Omental fat pad (tissue), 4 donors: Measurements from ENCODE around the gene CMPK1. TPM values are rescaled to one million over a fixed set of nuclear protein-coding genes. Genes with fewer than 3 reads are reported as not detected.
"Not testable (repeated sequence)": the region's sequence is repeated elsewhere in the genome, so short reads cannot be mapped to it uniquely, and the experiment has no call there.

ENCODE experiments used
- ATAC-seq: fragments of 150-250 bp; one replicate; pipeline ENCODE4 v1.9.1; 2016; ENCODE audit warnings: mild to moderate bottlenecking, moderate library complexity; ENCODE audit not compliant: low FRiP score
- DNase-seq: peaks from one replicate; pipeline ENCODE4 v3.0.0-alpha.2; 2019; ENCODE audit warnings: low spot score
- total RNA-seq, 4 donors: library from RNA; depleted of rRNA; stranded (reverse); fragments of >200 nt; gene quantifications; one replicate each; pipeline ENCODE4 v1.1.0, GENCODE V29; 2016
- TF ChIP-seq, protein P1 (sequence below), 3 donors: fragments of 450-650 bp; IDR thresholded peaks; one replicate each; pipeline ENCODE4 v1.5.1; 2016 to 2017; ENCODE audit warnings: antibody characterized with exemption in 3 of 3, mild to moderate bottlenecking in 3 of 3, moderate library complexity in 2 of 3

Gene CMPK1
- total RNA-seq, 4 donors from 2014 or later: 96.9 to 120 (median 112) TPM

DNA sequence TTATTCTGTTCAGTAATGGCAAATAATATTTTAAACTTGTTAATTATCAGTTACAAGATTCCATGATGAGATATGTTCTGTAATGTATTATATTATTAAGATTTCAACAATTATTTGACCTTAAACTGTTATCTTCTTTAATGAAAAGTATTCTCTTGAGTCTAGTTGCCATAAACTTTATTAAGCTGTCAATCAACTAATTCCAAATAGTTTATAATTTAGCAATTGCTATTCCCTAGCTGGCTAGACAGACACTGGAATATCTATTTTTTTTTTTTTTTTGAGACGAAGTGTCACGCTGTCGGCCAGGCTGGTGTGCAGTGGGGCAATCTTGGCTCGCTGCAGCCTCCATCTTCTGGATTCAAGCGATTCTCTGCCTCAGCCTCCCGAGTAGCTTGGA lies 3.8 kb downstream of the CMPK1 start:
- TF ChIP-seq, protein P1, sequence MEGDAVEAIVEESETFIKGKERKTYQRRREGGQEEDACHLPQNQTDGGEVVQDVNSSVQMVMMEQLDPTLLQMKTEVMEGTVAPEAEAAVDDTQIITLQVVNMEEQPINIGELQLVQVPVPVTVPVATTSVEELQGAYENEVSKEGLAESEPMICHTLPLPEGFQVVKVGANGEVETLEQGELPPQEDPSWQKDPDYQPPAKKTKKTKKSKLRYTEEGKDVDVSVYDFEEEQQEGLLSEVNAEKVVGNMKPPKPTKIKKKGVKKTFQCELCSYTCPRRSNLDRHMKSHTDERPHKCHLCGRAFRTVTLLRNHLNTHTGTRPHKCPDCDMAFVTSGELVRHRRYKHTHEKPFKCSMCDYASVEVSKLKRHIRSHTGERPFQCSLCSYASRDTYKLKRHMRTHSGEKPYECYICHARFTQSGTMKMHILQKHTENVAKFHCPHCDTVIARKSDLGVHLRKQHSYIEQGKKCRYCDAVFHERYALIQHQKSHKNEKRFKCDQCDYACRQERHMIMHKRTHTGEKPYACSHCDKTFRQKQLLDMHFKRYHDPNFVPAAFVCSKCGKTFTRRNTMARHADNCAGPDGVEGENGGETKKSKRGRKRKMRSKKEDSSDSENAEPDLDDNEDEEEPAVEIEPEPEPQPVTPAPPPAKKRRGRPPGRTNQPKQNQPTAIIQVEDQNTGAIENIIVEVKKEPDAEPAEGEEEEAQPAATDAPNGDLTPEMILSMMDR (IDR thresholded peaks at IDR 0.05): no peak
- ATAC-seq: no peak
- no peak for DNase-seq

DNA sequence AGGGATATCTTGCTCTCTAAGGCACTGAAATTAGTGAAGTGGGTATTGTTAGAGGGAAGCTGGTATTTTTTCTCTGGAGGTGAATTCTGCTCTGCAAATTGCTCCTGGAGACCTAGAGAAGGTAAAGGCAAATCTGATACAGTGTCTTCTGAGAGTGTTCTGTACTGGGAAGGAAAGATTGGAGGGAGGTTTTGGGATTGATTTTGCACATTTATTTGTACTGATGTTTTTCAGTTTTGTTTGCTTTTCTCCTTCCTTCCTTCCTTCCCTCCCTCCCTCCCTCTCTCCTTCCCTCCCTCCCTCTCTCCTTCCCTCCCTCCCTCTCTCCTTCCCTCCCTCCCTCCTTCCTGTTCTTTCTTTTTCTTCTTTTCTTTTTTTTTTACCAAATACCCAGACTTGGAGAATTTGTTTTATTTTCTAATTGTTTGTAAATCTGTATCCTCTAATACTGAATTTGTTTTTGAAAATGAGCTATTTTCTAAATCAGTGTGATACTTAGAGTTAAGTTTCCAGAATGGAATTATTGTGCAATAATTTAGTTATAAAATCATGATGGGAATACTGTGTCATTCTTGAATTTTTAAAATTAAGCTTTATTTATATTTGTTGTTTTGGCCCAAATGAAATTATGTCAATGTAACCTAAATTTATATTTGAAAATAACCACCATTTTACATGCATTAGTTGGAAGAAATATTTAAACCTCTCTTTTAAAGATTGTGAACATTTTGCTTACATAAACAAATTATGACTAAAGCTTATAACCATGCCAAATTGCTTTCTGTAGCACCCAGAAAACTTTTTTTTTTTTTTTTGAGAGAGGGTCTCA lies 4.9 kb downstream of the CMPK1 start:
- ATAC-seq (no peak), DNase-seq (no peak)
- TF ChIP-seq, protein P1 (IDR thresholded peaks at IDR 0.05): no peak

DNA sequence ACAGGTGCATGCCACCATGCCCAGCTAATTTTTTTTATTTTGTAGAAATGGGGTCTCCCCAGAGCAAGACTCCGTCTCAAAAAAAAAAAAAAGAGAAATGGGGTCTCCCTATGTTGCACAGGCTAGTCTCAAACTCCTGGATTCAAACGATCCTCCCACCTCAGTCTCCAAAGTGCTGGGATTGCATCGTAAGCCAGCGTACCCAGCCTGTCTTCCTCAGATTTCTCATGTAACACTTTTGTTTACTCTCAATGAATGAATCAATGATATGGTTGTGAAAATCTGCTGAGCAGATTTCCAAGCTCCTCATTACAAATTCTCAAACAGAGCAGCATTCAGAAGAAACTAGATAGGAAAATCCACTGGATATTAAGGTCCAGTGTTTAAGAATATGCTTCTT lies 6.6 kb downstream of the CMPK1 start:
- ATAC-seq (no peak), DNase-seq (no peak)
- TF ChIP-seq, protein P1 (IDR thresholded peaks at IDR 0.05): no peak

DNA sequence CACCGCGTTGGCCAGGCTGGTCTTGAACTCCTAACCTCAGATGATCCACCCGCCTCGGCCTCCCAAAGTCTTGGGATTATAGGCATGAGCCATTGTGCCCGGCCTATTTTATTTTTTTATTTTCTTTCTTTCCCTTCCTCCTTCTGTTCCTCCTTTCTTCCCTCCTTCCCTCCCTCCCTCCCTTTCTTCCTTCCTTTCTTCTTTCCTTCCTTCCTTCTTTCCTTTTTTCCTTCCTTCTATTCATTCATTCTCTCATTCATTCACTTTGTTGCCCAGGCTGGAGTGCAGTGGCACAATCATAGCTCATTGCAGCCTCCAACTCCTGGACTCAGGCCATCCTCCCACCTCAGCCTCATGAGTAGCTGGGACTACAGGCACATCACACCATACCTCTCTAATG lies 13.4 kb downstream of the CMPK1 start:
- DNase-seq, ATAC-seq: not testable (repeated sequence)

DNA sequence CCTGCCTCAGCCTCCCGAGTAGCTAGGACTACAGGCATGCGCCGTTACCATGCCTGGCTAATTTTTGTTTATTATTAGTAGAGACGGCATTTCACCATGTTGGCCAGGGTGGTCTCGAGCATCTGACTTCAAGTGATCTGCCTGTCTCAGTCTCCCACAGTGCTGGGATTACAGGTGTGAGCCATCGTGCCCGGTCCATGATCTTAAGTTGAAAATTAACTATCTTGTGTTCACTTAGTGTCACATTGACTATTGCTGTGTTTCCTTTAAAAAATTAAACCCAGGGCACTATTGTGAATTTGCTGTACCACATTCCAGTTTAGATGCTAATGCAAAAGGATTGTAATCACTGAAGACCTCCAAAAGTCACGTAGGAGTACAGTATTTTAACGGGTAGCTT lies 14.1 kb downstream of the CMPK1 start:
- ATAC-seq (no peak), DNase-seq (no peak)
- TF ChIP-seq, protein P1 (IDR thresholded peaks at IDR 0.05): no peak

DNA sequence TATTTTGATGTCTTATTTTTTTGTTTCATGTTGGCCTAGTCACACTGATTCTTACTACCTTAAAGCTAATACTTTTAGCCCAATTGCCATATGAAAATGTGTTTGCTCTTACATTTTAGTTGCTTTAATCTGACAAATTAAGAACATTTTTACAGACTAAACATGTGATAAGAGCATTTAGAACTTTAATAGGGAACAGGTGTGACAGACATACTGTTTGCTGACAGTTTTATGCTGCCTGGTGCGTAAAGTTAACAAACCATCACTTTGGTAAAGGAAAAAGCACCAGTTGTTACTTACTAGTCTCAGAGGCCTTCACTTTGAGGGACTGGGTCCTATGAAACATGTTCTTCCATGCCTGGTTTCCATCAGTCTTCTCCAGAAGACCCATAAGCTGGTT lies 14.7 kb downstream of the CMPK1 start:
- no peak for DNase-seq
- no peak for ATAC-seq
- TF ChIP-seq, protein P1 (IDR thresholded peaks at IDR 0.05): no peak

DNA sequence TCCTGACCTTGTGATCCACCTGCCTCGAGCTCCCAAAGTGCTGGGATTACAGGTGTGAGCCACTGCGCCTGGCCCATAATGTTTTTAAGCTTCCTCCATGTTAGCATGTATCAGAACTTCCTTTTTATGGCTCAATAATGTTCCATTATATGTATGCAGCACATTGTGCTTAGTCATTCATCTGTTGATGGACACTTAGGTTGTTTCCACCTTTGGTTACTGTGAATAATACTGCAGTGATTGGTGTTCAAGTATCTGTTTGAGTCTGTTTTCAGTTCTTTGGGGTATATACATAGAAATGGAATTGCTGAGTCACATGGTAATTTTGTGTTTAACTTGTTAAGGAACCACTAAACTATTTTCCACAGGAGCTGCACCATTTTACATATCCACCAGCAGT lies 17.7 kb downstream of the CMPK1 start:
- TF ChIP-seq, protein P1 (IDR thresholded peaks at IDR 0.05): no peak
- DNase-seq (no peak), ATAC-seq (no peak)
